ENCODE results near the gene ALS2CL. TPM values are rescaled to one million over a fixed set of nuclear protein-coding genes. Genes with fewer than 3 reads are reported as not detected.
"Not testable (repeated sequence)": the region's sequence is repeated elsewhere in the genome, so short reads cannot be mapped to it uniquely, and the experiment has no call there.

Gene ALS2CL
- total RNA-seq, 4 donors from 2014 or later, result 55.8 to 68.5 (median 63.7) TPM

GRCh38 chr3:46705751-46706552 is 12.5 kb upstream of the ALS2CL start:
- no peak for TF ChIP-seq POLR2A (IDR thresholded peaks at IDR 0.05)
- Histone ChIP-seq H3K27me3 (no peaks in the 10 kb centered on the region), H3K4me3 (replicated peaks in 1 of 3) (no peak overlapping the region), H3K4me1 (peaks cover 6% of the 10 kb centered on the region in 2 donors), H3K36me3 (no peaks in the 10 kb centered on the region), H3K27ac (no peak overlapping the region), H3K9me3 (no peaks in the 10 kb centered on the region)
- no peak for DNase-seq
- intact Hi-C loops (cut with DNase I), result loop anchor here (5.0 to 10.0 kb wide), 3 partner anchors 159 to 286 kb away; partner anchors contain the start of gene MYL3
- 73 to 77% methylated on average over 16 to 19 of the region's 19 CpGs for WGBS, 2 donors

- TF ChIP-seq CTCF (IDR thresholded peaks at IDR 0.05), result peak; percentile 90 to 98 (median 94)
- no peak for TF ChIP-seq POLR2A (IDR thresholded peaks at IDR 0.05)
- Histone ChIP-seq H3K4me3 (replicated peaks in 1 of 3) (no peak overlapping the region), H3K9me3 (no peaks in the 10 kb centered on the region), H3K27me3 (no peaks in the 10 kb centered on the region), H3K27ac (no peak overlapping the region), H3K36me3 (no peaks in the 10 kb centered on the region), H3K4me1 (peaks cover 6 to 15% of the 10 kb centered on the region in 2 donors)
- 25% methylated on average over 4 of the region's 4 CpGs; no CpG with 5 or more reads in 1 of the 2 donors for WGBS, 2 donors
- DNase-seq, result peak; percentile 78 to 82
- intact Hi-C loops (cut with DNase I), result loop anchor here (5.0 to 10.0 kb wide), 3 partner anchors 160 to 287 kb away; partner anchors contain the start of gene MYL3
Measured at GRCh38 chr3:46705022-46705530, 11.6 kb upstream of the ALS2CL start.

GRCh38 chr3:46704346-46704745 is 10.9 kb upstream of the ALS2CL start:
- not testable (repeated sequence) for H3K27me3 ChIP-seq; H3K9me3 ChIP-seq; H3K27ac ChIP-seq; H3K36me3 ChIP-seq; H3K4me3 ChIP-seq (replicated peaks in 1 of 3); DNase-seq
- intact Hi-C loops (cut with DNase I), result loop anchor here (10.0 kb wide), 1 partner anchor 160 kb away; the partner anchor contains the start of gene MYL3
- peaks cover 6 to 21% of the 10 kb centered on the region in 2 donors for H3K4me1 ChIP-seq
- WGBS, 2 donors, result 42% methylated on average over 5 of the region's 7 CpGs; no CpG with 5 or more reads in 1 of the 2 donors

GRCh38 chr3:46703013-46703520 is 9.6 kb upstream of the ALS2CL start:
- TF ChIP-seq POLR2A (IDR thresholded peaks at IDR 0.05) (no peak), CTCF (IDR thresholded peaks at IDR 0.05) (no peak)
- 100% methylated on average over 1 to 3 of the region's 4 CpGs for WGBS, 2 donors
- Histone ChIP-seq H3K27me3 (no peaks in the 10 kb centered on the region), H3K36me3 (no peaks in the 10 kb centered on the region), H3K9me3 (no peaks in the 10 kb centered on the region), H3K4me1 (peaks cover 6 to 21% of the 10 kb centered on the region in 2 donors), H3K27ac (no peak overlapping the region), H3K4me3 (replicated peaks in 1 of 3) (no peak overlapping the region)
- intact Hi-C loops (cut with DNase I), result loop anchor here (10.0 kb wide), 1 partner anchor 162 kb away; the partner anchor contains the start of gene MYL3
- DNase-seq, result no peak

- peaks cover 6 to 21% of the 10 kb centered on the region in 2 donors for H3K4me1 ChIP-seq
- WGBS, 2 donors, result 85 to 91% methylated on average over 3 to 4 of the region's 4 CpGs
- H3K4me3 ChIP-seq (replicated peaks in 1 of 3), result no peak overlapping the region
- no peaks in the 10 kb centered on the region for H3K9me3 ChIP-seq
- H3K27ac ChIP-seq, result no peak overlapping the region
- H3K27me3 ChIP-seq, result no peaks in the 10 kb centered on the region
- intact Hi-C loops (cut with DNase I), result loop anchor here (10.0 kb wide), 1 partner anchor 162 kb away; the partner anchor contains the start of gene MYL3
- no peak for TF ChIP-seq CTCF (IDR thresholded peaks at IDR 0.05)
- TF ChIP-seq POLR2A (IDR thresholded peaks at IDR 0.05), result no peak
- H3K36me3 ChIP-seq, result no peaks in the 10 kb centered on the region
- no peak for DNase-seq
Measured at GRCh38 chr3:46702246-46703012, 8.9 kb upstream of the ALS2CL start.

Measured in thyroid gland (tissue), 4 donors.